Neuronal stem cell (in vitro differentiated cells): ENCODE data around the gene UBAC2.

Source experiments
- DNase-seq: peaks from one replicate; pipeline ENCODE4 v3.0.0-alpha.2; 2013; ENCODE audit warnings: low spot score
- H2AFZ ChIP-seq: one replicate; pipeline ENCODE4 v1.6.1; 2013; ENCODE audit warnings: mild to moderate bottlenecking, low read length, inconsistent platforms
- H2AK5ac ChIP-seq: 2 replicates; pipeline ENCODE4 v1.6.1; 2013; ENCODE audit warnings: low read depth, mild to moderate bottlenecking, inconsistent platforms, low read length, moderate library complexity, mixed read lengths
- H2BK120ac ChIP-seq: 2 replicates; pipeline ENCODE4 v1.6.1; 2013; ENCODE audit warnings: low read depth, mild to moderate bottlenecking, inconsistent platforms, low read length, moderate library complexity, mixed read lengths
- H2BK12ac ChIP-seq: one replicate; pipeline ENCODE4 v1.6.1; 2013; ENCODE audit warnings: low read length, inconsistent platforms
- H2BK15ac ChIP-seq: 2 replicates; pipeline ENCODE4 v1.6.1; 2013; ENCODE audit warnings: mild to moderate bottlenecking, low read length, inconsistent platforms, mixed read lengths
- H2BK5ac ChIP-seq: one replicate; pipeline ENCODE4 v1.6.1; 2013; ENCODE audit warnings: inconsistent platforms, mild to moderate bottlenecking, low read length, moderate library complexity
- H3K14ac ChIP-seq: one replicate; pipeline ENCODE4 v1.6.1; 2013; ENCODE audit warnings: low read length, inconsistent platforms
- H3K18ac ChIP-seq: 2 replicates; pipeline ENCODE4 v1.6.1; 2013; ENCODE audit warnings: low read length, inconsistent platforms
- H3K23ac ChIP-seq: 2 replicates; pipeline ENCODE4 v1.6.1; 2013; ENCODE audit warnings: low read depth, mild to moderate bottlenecking, mixed read lengths, low read length, inconsistent platforms; ENCODE audit not compliant: poor library complexity
- H3K27ac ChIP-seq: replicated peaks from 3 replicates; pipeline ENCODE4 v1.5.1; 2013; ENCODE audit warnings: low read length, inconsistent platforms
- H3K27me3 ChIP-seq, 3 experiments: 2 replicates each; pipeline ENCODE4 v1.6.1; 2013; ENCODE audit warnings: low read length in 3 of 3, mild to moderate bottlenecking in 2 of 3, inconsistent platforms in 1 of 3, low read depth in 1 of 3, mixed read lengths in 1 of 3, moderate library complexity in 1 of 3; ENCODE audit not compliant: control insufficient read depth in 3 of 3, insufficient read depth in 3 of 3
- H3K36me3 ChIP-seq, 2 donors: replicated peaks in 1 of 2; 2 replicates each; pipeline ENCODE4 v1.6.1; 2013; ENCODE audit warnings: low read length in 2 of 2; ENCODE audit not compliant: control insufficient read depth in 2 of 2, insufficient read depth in 2 of 2
- H3K4ac ChIP-seq: 2 replicates; pipeline ENCODE4 v1.6.1; 2013; ENCODE audit warnings: inconsistent platforms, mild to moderate bottlenecking, low read length, moderate library complexity
- H3K4me1 ChIP-seq, 2 donors: 1 replicate in 1 of 2; 2 replicates in 1 of 2; pipeline ENCODE4 v1.6.1; 2013; ENCODE audit warnings: low read length in 2 of 2, low read depth in 1 of 2; ENCODE audit not compliant: control insufficient read depth in 2 of 2, insufficient read depth in 1 of 2
- H3K4me2 ChIP-seq: one replicate; pipeline ENCODE4 v1.6.1; 2013; ENCODE audit warnings: mild to moderate bottlenecking, low read length, inconsistent platforms; ENCODE audit not compliant: insufficient read depth, poor library complexity, severe bottlenecking
- H3K4me3 ChIP-seq, 2 donors: 2 replicates each; pipeline ENCODE4 v1.5.1; 2013; ENCODE audit warnings: low read length in 2 of 2, mild to moderate bottlenecking in 2 of 2, inconsistent platforms in 1 of 2, moderate library complexity in 1 of 2
- H3K79me1 ChIP-seq: one replicate; pipeline ENCODE4 v1.6.1; 2013; ENCODE audit warnings: low read depth, mild to moderate bottlenecking, inconsistent platforms, low read length, moderate library complexity
- H3K9ac ChIP-seq: one replicate; pipeline ENCODE4 v1.6.1; 2013; ENCODE audit warnings: mild to moderate bottlenecking, low read depth, low read length, inconsistent platforms; ENCODE audit not compliant: poor library complexity
- H3K9me3 ChIP-seq, 2 donors: replicated peaks in 1 of 2; 2 replicates each; pipeline versions ENCODE3 to v1.6.1; 2013; ENCODE audit warnings: low read length in 2 of 2, mild to moderate bottlenecking in 2 of 2, inconsistent platforms in 1 of 2, low read depth in 1 of 2, mixed read lengths in 1 of 2, moderate library complexity in 1 of 2; ENCODE audit not compliant: control insufficient read depth in 2 of 2, insufficient read depth in 1 of 2
- H4K8ac ChIP-seq: one replicate; pipeline ENCODE4 v1.6.1; 2013; ENCODE audit warnings: low read depth, mild to moderate bottlenecking, inconsistent platforms, low read length, moderate library complexity
- H4K91ac ChIP-seq: one replicate; pipeline ENCODE4 v1.6.1; 2013; ENCODE audit warnings: low read length, low read depth, mild to moderate bottlenecking, inconsistent platforms; ENCODE audit not compliant: poor library complexity
- WGBS, 2 donors: extraction: QIAGEN DNeasy Blood & Tissue Kit; methylation state at CpG; one replicate each; pipeline ENCODE4 v1.1.7; 2013; ENCODE audit warnings: missing lambda C conversion rate in 2 of 2, mixed read lengths in 1 of 2; ENCODE audit not compliant: insufficient read length in 2 of 2, insufficient replicate concordance in 1 of 2; ENCODE audit errors: extremely low coverage in 2 of 2; 5-methylcytosine and 5-hydroxymethylcytosine counted together

Gene UBAC2

GRCh38 chr13:99218545-99218944, 17.9 kb downstream of the UBAC2 start:
- Histone ChIP-seq H2BK5ac (no peak overlapping the region), H4K91ac (no peak overlapping the region), H4K8ac (no peak overlapping the region), H3K79me1 (peaks cover 4% of the 10 kb centered on the region), H3K4me3 (no peak overlapping the region), H2BK120ac (no peak overlapping the region), H3K23ac (no peak overlapping the region), H3K18ac (no peak overlapping the region), H3K9ac (no peak overlapping the region), H3K4me1 (peaks cover 11 to 19% of the 10 kb centered on the region in 2 donors), H3K27me3 (no peaks in the 10 kb centered on the region), H3K4ac (no peak overlapping the region), H3K27ac (no peak overlapping the region), H2BK15ac (no peak overlapping the region), H3K14ac (no peak overlapping the region), H2BK12ac (no peak overlapping the region), H2AK5ac (no peak overlapping the region), H3K9me3 (peaks cover 1 to 17% of the 10 kb centered on the region in 2 donors), H2AFZ (no peak overlapping the region), H3K4me2 (no peak overlapping the region), H3K36me3 (peaks cover 0 to 4% of the 10 kb centered on the region in 2 donors)
- DNase-seq, result no peak
- WGBS, 2 donors, result no CpG with 5 or more reads among the region's 6 CpGs

- no peak overlapping the region for H3K23ac ChIP-seq
- no peak overlapping the region for H3K18ac ChIP-seq
- H4K91ac ChIP-seq, result no peak overlapping the region
- H2BK15ac ChIP-seq, result no peak overlapping the region
- H3K27me3 ChIP-seq, result no peaks in the 10 kb centered on the region
- no peak overlapping the region for H2BK12ac ChIP-seq
- H2BK5ac ChIP-seq, result no peak overlapping the region
- H2AFZ ChIP-seq, result no peak overlapping the region
- no peak overlapping the region for H3K27ac ChIP-seq
- no peak overlapping the region for H2BK120ac ChIP-seq
- H3K9ac ChIP-seq, result no peak overlapping the region
- H3K4me2 ChIP-seq, result no peak overlapping the region
- H3K4me3 ChIP-seq, result no peak overlapping the region
- no peak overlapping the region for H4K8ac ChIP-seq
- H3K9me3 ChIP-seq, result peaks cover 1 to 19% of the 10 kb centered on the region in 2 donors
- H2AK5ac ChIP-seq, result no peak overlapping the region
- H3K14ac ChIP-seq, result no peak overlapping the region
- peaks cover 4% of the 10 kb centered on the region for H3K79me1 ChIP-seq
- peaks cover 0 to 4% of the 10 kb centered on the region in 2 donors for H3K36me3 ChIP-seq
- no peak overlapping the region for H3K4ac ChIP-seq
- peaks cover 11 to 19% of the 10 kb centered on the region in 2 donors for H3K4me1 ChIP-seq
- no peak for DNase-seq
- no CpG with 5 or more reads among the region's 2 CpGs for WGBS, 2 donors
These were observed 18.3 kb downstream of the UBAC2 start for GRCh38 chr13:99218969-99219368.

- peaks cover 0 to 11% of the 10 kb centered on the region in 2 donors for H3K4me1 ChIP-seq
- no peak overlapping the region for H3K18ac ChIP-seq
- H3K9ac ChIP-seq, result no peak overlapping the region
- H3K14ac ChIP-seq, result no peak overlapping the region
- H3K36me3 ChIP-seq, result peaks cover 0 to 4% of the 10 kb centered on the region in 2 donors
- H3K23ac ChIP-seq, result no peak overlapping the region
- H3K4me2 ChIP-seq, result no peak overlapping the region
- H4K91ac ChIP-seq, result no peak overlapping the region
- H3K4me3 ChIP-seq, result no peak overlapping the region
- no peak overlapping the region for H2AK5ac ChIP-seq
- H2BK5ac ChIP-seq, result no peak overlapping the region
- no peak overlapping the region for H2AFZ ChIP-seq
- no peak overlapping the region for H3K4ac ChIP-seq
- H2BK15ac ChIP-seq, result no peak overlapping the region
- H3K27me3 ChIP-seq, result no peaks in the 10 kb centered on the region
- peaks cover 4% of the 10 kb centered on the region for H3K79me1 ChIP-seq
- no CpG with 5 or more reads among the region's 6 CpGs for WGBS, 2 donors
- H2BK120ac ChIP-seq, result no peak overlapping the region
- no peak overlapping the region for H3K27ac ChIP-seq
- H4K8ac ChIP-seq, result no peak overlapping the region
- DNase-seq, result no peak
- peaks cover 1 to 19% of the 10 kb centered on the region in 2 donors for H3K9me3 ChIP-seq
- no peak overlapping the region for H2BK12ac ChIP-seq
These were observed 19.7 kb downstream of the UBAC2 start for GRCh38 chr13:99220199-99220935.

- Histone ChIP-seq H3K9me3 (peaks cover 1 to 19% of the 10 kb centered on the region in 2 donors), H2BK120ac (no peak overlapping the region), H4K91ac (no peak overlapping the region), H3K4me1 (peaks cover 0 to 9% of the 10 kb centered on the region in 2 donors), H3K18ac (no peak overlapping the region), H2BK5ac (no peak overlapping the region), H4K8ac (no peak overlapping the region), H3K23ac (no peak overlapping the region), H3K79me1 (peaks cover 4% of the 10 kb centered on the region), H3K14ac (no peak overlapping the region), H2BK15ac (no peak overlapping the region), H3K4ac (no peak overlapping the region), H3K27me3 (no peaks in the 10 kb centered on the region), H3K4me2 (no peak overlapping the region), H2BK12ac (no peak overlapping the region), H3K36me3 (peaks cover 0 to 4% of the 10 kb centered on the region in 2 donors), H3K9ac (no peak overlapping the region), H2AFZ (no peak overlapping the region), H3K4me3 (no peak overlapping the region), H3K27ac (no peak overlapping the region), H2AK5ac (no peak overlapping the region)
- no peak for DNase-seq
- WGBS, 2 donors, result no CpG with 5 or more reads among the region's 8 CpGs
These were observed 21.0 kb downstream of the UBAC2 start for GRCh38 chr13:99221567-99222239.
